GM12864 (cell line): ENCODE results near the gene MPZL1.

Experiments used
- DNase-seq: peaks from one replicate; pipeline ENCODE4 v3.0.0-alpha.2; 2011; ENCODE audit warnings: low read depth
- H3K4me3 ChIP-seq: 2 replicates; pipeline ENCODE4 v1.5.1; 2011; ENCODE audit warnings: mild to moderate bottlenecking, low read depth, low read length, control low read depth
- TF ChIP-seq, protein P1 (sequence below): IDR thresholded peaks from 2 replicates; pipeline ENCODE4 v1.5.1; 2011; ENCODE audit warnings: low read depth, mild to moderate bottlenecking, moderate library complexity, low read length, control low read depth, inconsistent platforms; ENCODE audit errors: missing control alignments

The MPZL1 gene

DNA sequence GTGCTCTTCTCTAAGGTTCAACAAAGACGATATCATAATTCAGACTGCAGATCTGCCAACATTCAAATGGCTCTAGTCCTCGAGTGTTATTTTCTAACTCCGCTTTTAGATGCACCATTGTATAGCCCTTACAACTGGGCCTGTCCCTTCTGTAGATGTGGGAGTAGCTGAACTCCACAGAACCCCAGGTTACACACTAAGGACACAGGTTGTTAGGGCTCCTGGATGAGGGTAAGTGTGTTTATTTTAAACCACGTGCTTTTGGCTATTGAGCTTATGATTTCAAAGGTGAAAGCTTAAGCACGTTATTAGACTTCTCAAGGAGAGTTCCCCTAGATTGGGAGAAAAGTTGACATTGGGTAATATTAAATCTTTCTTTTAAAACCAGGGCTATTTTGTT lies 64.7 kb downstream of the MPZL1 start:
- TF ChIP-seq, protein P1, sequence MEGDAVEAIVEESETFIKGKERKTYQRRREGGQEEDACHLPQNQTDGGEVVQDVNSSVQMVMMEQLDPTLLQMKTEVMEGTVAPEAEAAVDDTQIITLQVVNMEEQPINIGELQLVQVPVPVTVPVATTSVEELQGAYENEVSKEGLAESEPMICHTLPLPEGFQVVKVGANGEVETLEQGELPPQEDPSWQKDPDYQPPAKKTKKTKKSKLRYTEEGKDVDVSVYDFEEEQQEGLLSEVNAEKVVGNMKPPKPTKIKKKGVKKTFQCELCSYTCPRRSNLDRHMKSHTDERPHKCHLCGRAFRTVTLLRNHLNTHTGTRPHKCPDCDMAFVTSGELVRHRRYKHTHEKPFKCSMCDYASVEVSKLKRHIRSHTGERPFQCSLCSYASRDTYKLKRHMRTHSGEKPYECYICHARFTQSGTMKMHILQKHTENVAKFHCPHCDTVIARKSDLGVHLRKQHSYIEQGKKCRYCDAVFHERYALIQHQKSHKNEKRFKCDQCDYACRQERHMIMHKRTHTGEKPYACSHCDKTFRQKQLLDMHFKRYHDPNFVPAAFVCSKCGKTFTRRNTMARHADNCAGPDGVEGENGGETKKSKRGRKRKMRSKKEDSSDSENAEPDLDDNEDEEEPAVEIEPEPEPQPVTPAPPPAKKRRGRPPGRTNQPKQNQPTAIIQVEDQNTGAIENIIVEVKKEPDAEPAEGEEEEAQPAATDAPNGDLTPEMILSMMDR: no peak
- no peak for DNase-seq

DNA sequence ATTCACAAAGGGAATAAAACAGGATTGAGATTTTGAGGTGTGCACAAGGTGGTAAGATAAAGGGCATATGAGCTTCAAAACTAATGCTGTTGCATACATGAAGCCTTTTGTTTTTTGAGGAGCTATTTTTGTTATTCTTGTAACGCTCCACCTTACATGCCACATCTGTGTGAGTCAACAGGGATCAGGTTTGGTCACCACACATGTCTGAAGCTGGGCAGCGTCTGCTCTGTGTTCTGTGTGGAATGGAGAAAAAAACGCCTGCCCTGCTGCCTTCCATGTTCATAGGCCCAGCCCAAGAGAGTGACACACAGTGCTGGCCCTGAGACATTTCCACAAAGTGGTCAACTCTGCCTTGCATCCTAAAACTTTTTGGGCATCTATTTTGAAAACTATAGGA lies 67.7 kb downstream of the MPZL1 start:
- DNase-seq: no peak
- TF ChIP-seq, protein P1: no peak
- H3K4me3 ChIP-seq: no peak overlapping the region

More for the DNA sequence above, 64.7 kb downstream of the MPZL1 start:
- no peak overlapping the region for H3K4me3 ChIP-seq

DNA sequence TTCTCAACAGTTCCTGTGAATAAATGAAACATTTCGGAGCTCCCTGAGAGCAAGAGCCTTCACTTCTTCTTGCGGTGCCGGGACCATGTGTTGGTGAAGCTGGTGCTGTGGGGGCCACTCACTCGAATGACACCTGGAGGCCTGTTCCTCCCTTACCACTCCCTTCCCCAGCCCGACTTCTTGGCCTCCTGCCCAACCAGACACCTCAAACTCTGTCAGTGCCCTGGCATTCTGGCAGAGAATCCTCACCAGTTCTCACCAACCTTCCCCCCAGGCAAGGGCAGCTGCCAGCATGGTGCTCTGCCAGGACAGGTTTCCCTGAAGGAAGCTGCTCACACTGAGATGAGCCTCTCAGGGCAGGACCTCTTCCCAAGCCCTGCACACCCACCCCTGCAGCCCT lies 68.3 kb downstream of the MPZL1 start:
- TF ChIP-seq, protein P1: no peak
- DNase-seq: no peak
- H3K4me3 ChIP-seq: no peak overlapping the region

DNA sequence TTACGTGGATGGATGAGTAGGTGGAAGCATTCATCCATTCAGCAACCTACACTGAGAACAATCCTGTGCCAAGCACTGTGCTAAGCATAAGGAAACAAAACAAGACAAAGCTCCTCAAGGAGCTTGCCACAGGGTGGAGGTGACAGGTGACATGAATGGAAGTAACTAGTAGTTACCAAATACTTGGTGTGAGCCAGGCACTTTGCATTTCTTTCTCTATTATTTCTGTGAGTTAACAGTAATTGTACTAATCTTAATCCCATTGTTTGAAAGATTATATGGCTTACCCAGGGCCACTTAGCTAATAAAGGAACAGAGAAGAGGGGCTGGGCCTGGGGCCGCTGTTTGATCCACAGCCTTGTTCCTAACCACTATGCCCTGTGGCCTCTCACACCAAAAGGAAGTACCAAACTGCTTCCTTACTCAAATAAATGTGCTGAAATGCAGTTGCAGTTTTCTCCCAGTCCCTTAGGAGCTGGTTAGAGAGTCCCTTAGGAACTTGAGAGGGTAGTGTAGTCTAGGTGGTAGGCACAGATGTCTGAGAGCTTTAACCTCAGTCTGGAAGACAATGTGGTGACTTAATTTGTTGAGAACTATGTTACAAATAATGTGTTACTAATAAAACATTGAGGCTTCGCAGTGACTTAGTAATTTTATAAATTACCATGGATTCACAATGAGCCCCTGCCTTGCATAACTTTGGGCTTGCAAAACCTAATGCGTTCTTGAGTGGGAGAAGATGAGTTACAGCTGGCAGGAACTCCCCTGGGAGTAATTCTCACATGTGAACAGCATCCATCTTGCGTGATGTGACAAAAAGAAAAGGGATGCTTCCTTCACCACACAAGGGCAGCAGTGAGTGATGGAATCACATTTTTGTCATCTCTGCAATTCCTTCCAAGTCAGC lies 69.8 kb downstream of the MPZL1 start:
- DNase-seq: no peak
- TF ChIP-seq, protein P1: no peak
- H3K4me3 ChIP-seq: no peak overlapping the region

DNA sequence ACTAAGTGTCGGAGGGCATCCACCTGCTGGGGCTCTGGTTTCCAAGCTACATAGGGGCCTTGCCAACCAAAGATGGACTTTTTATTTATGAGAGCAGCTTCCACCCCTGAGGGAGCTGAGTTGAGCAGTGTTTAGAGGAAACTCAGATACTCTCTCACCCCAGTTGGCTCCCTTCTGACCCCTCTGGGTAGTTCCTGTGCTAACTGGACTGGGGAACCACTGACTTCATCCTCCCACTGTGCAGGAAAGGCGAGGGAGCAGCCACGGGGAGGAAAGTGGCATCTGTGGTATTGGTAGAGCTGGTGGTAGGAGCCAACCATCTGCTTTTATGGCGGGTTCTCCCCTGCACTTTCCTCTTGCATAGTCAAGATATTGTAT lies 70.4 kb downstream of the MPZL1 start:
- TF ChIP-seq, protein P1: no peak
- H3K4me3 ChIP-seq: no peak overlapping the region
- no peak for DNase-seq

DNA sequence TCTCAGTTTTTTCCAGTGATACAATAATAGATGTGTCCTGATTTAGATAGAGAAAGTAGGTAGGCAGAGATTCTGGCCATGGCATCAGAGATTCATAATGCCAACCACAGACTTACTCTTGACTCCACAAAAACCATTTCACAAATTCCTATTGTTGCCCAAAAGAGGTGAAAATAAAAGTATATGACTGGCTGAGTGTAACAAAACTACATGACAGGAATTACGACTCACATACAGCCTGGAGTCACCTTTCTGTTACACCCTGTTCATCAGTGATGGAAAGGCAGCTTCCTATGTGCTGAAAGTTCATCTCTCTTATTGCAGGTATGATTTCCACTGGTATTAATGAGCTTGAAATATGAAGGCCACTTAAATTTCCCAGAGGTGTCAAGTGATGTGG lies 72.3 kb downstream of the MPZL1 start:
- DNase-seq: no peak
- TF ChIP-seq, protein P1: no peak
- H3K4me3 ChIP-seq: no peak overlapping the region
